Central memory CD8-positive, alpha-beta T cell (primary cell): ENCODE results near the gene ROCK1.
"Not testable (repeated sequence)": the region's sequence is repeated elsewhere in the genome, so short reads cannot be mapped to it uniquely, and the experiment has no call there.

Experiments used
- ATAC-seq: fragments of 150-1000 bp; cut with Tn5 transposase; replicated peaks from 2 replicates; pipeline ENCODE4 v1.10.0; 2022; ENCODE audit warnings: mild to moderate bottlenecking, moderate FRiP score, moderate number of reproducible peaks; ENCODE audit not compliant: poor library complexity, severe bottlenecking; ENCODE audit errors: extremely low read depth
- DNase-seq, 2 donors: peaks; one replicate each; pipeline ENCODE4 v3.0.0; 2021; ENCODE audit warnings: low spot score in 2 of 2
- H3K27ac Mint-ChIP-seq: one replicate; pipeline ENCODE4 v1.8.0; 2022; ENCODE audit warnings: low read depth, mild to moderate bottlenecking, moderate library complexity, mixed read lengths
- H3K27me3 Mint-ChIP-seq: one replicate; pipeline ENCODE4 v1.8.0; 2022; ENCODE audit warnings: mixed read lengths
- H3K36me3 Mint-ChIP-seq: one replicate; pipeline ENCODE4 v1.8.0; 2022; ENCODE audit warnings: mild to moderate bottlenecking, moderate library complexity, mixed read lengths; ENCODE audit not compliant: insufficient read depth
- H3K4me1 Mint-ChIP-seq: one replicate; pipeline ENCODE4 v1.8.0; 2022; ENCODE audit warnings: mixed read lengths
- H3K4me3 Mint-ChIP-seq: one replicate; pipeline ENCODE4 v1.8.0; 2022; ENCODE audit warnings: mild to moderate bottlenecking, moderate library complexity, mixed read lengths
- H3K9me3 Mint-ChIP-seq: one replicate; pipeline ENCODE4 v1.8.0; 2022; ENCODE audit warnings: mixed read lengths

Gene ROCK1

DNA sequence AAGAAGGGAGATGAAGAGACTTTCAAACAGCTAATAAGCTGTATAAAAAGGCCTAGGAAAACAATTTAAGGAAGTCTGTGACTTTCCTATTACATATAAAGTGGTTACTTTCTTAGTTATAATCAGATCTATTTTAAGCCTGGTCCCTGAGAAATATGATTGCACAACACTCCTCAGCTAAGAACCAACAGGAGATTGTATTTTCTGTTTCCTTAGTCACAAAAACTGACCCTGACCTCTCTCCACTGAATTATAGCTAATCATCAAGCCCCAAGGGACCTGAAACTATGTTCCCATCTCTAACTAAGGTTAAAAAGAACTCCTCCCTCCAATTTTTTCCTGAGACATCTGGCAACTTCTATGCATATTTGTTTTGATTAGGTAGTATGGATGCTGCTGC, 106.9 kb downstream of the ROCK1 start:
- H3K36me3 Mint-ChIP-seq = peaks cover 37% of the 10 kb centered on the region
- no peak overlapping the region for H3K27ac Mint-ChIP-seq
- no peaks in the 10 kb centered on the region for H3K9me3 Mint-ChIP-seq
- no peak for ATAC-seq
- DNase-seq = no peak
- H3K27me3 Mint-ChIP-seq = no peaks in the 10 kb centered on the region
- peaks cover 19% of the 10 kb centered on the region for H3K4me1 Mint-ChIP-seq
- no peak overlapping the region for H3K4me3 Mint-ChIP-seq

DNA sequence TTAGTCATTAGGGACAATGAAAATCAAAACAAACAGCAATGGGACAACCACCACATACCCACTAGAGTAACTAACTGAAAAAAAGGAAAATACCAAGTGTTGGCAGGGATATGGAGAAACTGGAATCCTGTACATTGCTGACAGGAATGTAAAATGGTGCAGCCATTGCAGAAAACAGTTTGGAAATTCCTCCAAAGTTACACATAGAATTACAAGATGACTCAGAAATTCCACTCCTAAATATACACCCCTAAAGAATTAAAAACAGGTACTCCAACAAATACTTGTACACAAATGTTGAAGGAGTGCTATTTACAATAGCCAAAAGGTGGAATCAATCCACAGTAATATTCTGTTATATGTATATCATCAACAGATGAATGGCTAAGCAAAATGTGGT, 110.9 kb downstream of the ROCK1 start:
- no peak overlapping the region for H3K27ac Mint-ChIP-seq
- ATAC-seq (no peak), DNase-seq (no peak)
- no peak overlapping the region for H3K4me3 Mint-ChIP-seq
- no peaks in the 10 kb centered on the region for H3K9me3 Mint-ChIP-seq
- peaks cover 46% of the 10 kb centered on the region for H3K4me1 Mint-ChIP-seq
- H3K27me3 Mint-ChIP-seq = no peaks in the 10 kb centered on the region
- H3K36me3 Mint-ChIP-seq = peaks cover 32% of the 10 kb centered on the region

DNA sequence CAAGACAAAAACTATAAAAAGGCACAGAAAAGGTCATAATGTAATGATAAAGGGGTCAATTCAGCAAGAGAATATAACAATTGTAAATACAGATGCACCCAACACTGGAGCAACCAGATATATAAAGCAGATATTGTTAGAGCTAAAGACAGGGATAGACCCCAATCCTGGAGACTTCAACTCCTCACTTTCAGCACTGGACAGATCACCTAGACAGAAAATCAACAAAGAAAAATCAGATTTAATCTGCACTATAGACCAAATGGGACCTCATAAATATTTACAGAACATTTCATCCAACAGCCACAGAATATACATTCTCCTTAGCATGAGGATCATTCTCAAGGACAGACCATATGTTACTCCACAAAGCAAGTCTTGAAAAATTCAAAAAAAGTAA, 114.2 kb downstream of the ROCK1 start:
- DNase-seq = no peak
- no peak for ATAC-seq
- no peaks in the 10 kb centered on the region for H3K27me3 Mint-ChIP-seq
- no peaks in the 10 kb centered on the region for H3K9me3 Mint-ChIP-seq
- H3K4me1 Mint-ChIP-seq = peaks cover 42% of the 10 kb centered on the region
- H3K27ac Mint-ChIP-seq = peak overlapping the region; percentile 76
- no peak overlapping the region for H3K4me3 Mint-ChIP-seq
- peaks cover 29% of the 10 kb centered on the region for H3K36me3 Mint-ChIP-seq

DNA sequence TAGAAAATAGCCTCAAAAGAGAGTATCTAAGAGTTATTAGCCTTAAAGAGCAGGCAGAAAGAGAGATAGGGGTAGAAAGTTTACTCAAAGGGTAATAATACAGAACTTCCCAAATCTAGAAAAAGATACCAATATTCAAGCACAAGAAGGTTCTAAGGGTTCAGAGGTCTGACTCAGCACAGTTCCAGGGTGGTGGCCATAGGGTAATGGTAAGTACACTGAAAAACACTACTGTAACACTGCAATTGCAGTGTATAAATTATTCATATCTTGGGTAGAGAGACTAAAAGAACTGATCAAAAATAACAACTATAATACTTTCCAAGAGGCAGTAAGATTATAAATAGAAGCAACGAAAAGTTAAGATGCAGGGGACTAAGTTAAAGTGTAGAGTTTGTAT, 115.2 kb downstream of the ROCK1 start:
- Mint-ChIP-seq H3K4me1 (peaks cover 42% of the 10 kb centered on the region), H3K27ac (peak overlapping the region; percentile 76), H3K4me3 (no peak overlapping the region), H3K36me3 (peaks cover 28% of the 10 kb centered on the region), H3K9me3 (no peaks in the 10 kb centered on the region), H3K27me3 (no peaks in the 10 kb centered on the region)
- DNase-seq (no peak), ATAC-seq (no peak)

DNA sequence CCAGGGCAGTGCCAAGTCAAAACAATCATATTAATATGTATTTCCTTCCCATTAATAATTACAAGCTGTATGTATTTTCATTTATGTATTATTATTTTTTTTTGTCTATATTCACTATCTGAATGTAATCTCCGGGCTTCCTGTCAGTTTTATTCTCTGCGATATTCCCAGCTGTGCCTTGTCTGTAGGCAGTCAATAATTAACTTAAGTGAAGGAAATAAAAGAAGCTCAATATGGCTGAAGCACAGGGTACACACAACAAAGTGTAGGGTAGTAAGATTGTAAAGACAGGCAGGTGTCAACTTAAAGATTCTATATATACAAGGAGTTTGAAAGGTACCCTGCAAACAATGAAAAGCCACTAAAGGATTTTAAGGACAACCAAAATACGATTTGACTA, 122.9 kb downstream of the ROCK1 start:
- Mint-ChIP-seq H3K27ac (no peak overlapping the region), H3K4me3 (no peak overlapping the region), H3K36me3 (peaks cover 58% of the 10 kb centered on the region), H3K4me1 (peaks cover 7% of the 10 kb centered on the region), H3K27me3 (no peaks in the 10 kb centered on the region), H3K9me3 (no peaks in the 10 kb centered on the region)
- ATAC-seq = no peak
- no peak for DNase-seq

DNA sequence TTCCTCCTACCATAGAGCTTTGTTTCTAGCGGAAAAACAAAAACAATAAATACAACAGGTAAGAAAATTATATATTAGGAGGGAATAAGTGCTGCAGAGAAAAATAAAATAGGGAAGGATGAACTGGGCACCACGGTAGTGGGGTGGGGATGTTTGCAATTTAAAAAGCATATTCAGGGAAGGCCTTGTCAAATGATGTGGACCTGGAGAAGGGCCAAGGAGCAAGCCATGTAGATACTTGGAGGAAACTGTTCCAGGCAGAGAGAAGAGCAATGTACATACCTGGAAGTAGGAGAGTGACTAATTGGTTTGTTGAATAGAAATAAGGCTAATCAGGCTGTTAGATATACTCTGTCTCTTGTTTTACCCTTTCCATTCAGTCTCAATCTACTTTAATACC, 136.5 kb downstream of the ROCK1 start:
- ATAC-seq = no peak
- no peaks in the 10 kb centered on the region for H3K27me3 Mint-ChIP-seq
- no peak for DNase-seq
- no peak overlapping the region for H3K27ac Mint-ChIP-seq
- H3K4me1 Mint-ChIP-seq = peaks cover 27% of the 10 kb centered on the region
- no peak overlapping the region for H3K4me3 Mint-ChIP-seq
- no peaks in the 10 kb centered on the region for H3K9me3 Mint-ChIP-seq
- H3K36me3 Mint-ChIP-seq = peaks cover 56% of the 10 kb centered on the region

DNA sequence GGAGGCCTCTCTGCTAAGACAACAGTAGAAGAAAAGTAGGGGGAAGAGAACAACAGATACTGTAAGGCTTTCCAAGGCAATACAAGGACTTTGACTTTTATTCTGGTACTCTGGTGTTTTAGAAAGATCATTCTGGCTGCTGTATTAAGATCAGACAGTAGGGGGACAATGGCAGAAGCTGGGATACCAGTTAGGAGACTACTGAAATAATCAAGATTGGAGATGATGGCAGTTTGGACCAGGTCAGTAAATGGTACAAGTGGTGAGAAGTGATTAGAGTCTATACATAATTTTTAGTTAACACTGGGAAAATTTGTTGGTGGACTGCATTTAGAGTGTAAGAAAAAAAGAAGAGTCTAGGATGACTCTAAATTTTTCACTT, 139.7 kb downstream of the ROCK1 start:
- H3K4me1 Mint-ChIP-seq = peaks cover 20% of the 10 kb centered on the region
- H3K4me3 Mint-ChIP-seq = no peak overlapping the region
- H3K27ac Mint-ChIP-seq = no peak overlapping the region
- no peak for DNase-seq
- peaks cover 49% of the 10 kb centered on the region for H3K36me3 Mint-ChIP-seq
- H3K27me3 Mint-ChIP-seq = no peaks in the 10 kb centered on the region
- ATAC-seq = no peak
- H3K9me3 Mint-ChIP-seq = no peaks in the 10 kb centered on the region

DNA sequence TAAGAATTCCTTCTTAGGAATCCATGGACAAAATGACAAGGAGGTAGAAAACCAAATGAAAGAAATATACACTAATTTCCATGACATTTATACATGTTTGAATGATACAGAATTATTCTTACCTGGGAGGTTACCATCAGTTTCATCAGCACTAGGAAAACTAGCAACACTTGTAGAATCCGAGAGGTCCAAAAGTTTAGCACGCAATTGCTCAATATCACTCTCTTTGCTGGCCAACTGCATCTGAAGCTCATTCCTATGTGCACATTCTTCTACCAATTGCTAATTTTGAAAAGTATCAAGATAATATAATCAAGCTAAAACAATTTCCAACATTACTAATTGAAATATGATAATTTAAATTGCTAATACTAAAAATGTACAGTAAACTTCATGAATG, 144.8 kb downstream of the ROCK1 start:
- ATAC-seq (no peak), DNase-seq (no peak)
- Mint-ChIP-seq H3K4me3 (no peak overlapping the region), H3K27ac (no peak overlapping the region), H3K4me1 (peaks cover 7% of the 10 kb centered on the region), H3K36me3 (peaks cover 38% of the 10 kb centered on the region), H3K9me3 (no peaks in the 10 kb centered on the region), H3K27me3 (no peaks in the 10 kb centered on the region)

DNA sequence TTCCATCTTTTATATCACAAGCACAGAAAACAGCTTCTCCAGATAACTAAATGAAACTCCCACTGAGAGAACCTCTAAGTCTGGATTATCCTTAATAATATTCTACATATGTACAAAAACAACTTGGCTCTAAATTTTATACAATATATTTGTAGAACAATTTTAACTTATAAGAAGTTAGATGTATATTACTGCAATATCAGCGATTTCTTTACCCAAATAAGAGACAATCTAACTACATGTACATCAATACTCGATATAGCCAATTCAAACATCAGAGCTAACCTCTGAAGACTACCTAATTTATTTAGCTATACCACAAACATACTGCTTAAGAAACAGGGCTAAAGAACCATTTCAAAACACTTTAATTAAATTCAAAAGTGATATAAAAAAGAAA, 148.6 kb downstream of the ROCK1 start:
- H3K4me3 Mint-ChIP-seq = no peak overlapping the region
- DNase-seq (no peak), ATAC-seq (no peak)
- no peak overlapping the region for H3K27ac Mint-ChIP-seq
- H3K36me3 Mint-ChIP-seq = peaks cover 26% of the 10 kb centered on the region
- H3K9me3 Mint-ChIP-seq = no peaks in the 10 kb centered on the region
- H3K27me3 Mint-ChIP-seq = no peaks in the 10 kb centered on the region
- H3K4me1 Mint-ChIP-seq = peaks cover 5% of the 10 kb centered on the region

DNA sequence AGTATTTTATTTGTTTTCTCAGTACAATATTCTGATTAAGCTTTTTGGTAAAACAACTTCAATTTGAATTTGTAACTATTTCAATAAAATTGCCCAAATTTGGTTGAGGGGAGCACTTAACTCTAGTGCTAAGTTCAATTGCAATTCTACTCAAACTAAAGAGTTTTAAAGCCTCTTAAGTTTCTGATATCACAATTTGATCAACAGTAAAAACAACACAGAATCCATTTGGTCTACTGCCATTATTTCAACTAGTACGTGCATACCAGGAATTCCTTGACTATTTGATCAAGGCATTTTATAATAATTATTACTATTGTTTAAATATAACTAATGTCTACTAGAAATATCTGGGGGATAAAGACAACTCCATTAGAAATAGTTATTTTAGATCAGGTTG, 150.9 kb downstream of the ROCK1 start:
- H3K27ac Mint-ChIP-seq = peak overlapping the region; percentile 61
- DNase-seq = no peak
- H3K9me3 Mint-ChIP-seq = no peaks in the 10 kb centered on the region
- peaks cover 5% of the 10 kb centered on the region for H3K4me1 Mint-ChIP-seq
- ATAC-seq = no peak
- peaks cover 12% of the 10 kb centered on the region for H3K36me3 Mint-ChIP-seq
- no peak overlapping the region for H3K4me3 Mint-ChIP-seq
- no peaks in the 10 kb centered on the region for H3K27me3 Mint-ChIP-seq

DNA sequence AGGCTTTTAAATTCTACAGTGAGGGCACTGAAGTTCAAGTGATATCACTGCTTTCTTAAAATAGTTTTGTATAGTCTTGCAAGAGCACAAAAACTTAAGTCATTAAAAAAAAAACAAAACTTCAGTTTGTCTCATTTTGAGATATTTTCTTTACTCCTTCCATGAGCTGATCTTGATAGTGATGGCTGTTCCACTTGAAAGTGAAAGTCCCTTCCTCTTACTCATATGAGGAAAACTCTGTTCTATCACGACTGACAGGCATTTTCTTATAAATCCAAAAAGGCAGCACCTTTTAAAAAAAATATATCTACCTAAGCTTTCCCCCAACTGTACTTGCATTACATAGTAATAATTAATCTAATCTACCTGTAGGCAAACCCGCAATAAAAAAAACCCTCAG, 160.8 kb downstream of the ROCK1 start:
- not testable (repeated sequence) for H3K4me1 Mint-ChIP-seq, DNase-seq, H3K27me3 Mint-ChIP-seq, H3K27ac Mint-ChIP-seq, H3K4me3 Mint-ChIP-seq, H3K9me3 Mint-ChIP-seq, ATAC-seq
- H3K36me3 Mint-ChIP-seq = peaks cover 19% of the 10 kb centered on the region
